ENCODE results near the gene IRGC. TPM values are rescaled to one million over a fixed set of nuclear protein-coding genes. Genes with fewer than 3 reads are reported as not detected.

The IRGC gene
- total and polyA plus RNA-seq, 9 of the 15 experiments (the other 6 are each of a cell fraction or from before 2014, with no cell fraction given): not detected

DNA sequence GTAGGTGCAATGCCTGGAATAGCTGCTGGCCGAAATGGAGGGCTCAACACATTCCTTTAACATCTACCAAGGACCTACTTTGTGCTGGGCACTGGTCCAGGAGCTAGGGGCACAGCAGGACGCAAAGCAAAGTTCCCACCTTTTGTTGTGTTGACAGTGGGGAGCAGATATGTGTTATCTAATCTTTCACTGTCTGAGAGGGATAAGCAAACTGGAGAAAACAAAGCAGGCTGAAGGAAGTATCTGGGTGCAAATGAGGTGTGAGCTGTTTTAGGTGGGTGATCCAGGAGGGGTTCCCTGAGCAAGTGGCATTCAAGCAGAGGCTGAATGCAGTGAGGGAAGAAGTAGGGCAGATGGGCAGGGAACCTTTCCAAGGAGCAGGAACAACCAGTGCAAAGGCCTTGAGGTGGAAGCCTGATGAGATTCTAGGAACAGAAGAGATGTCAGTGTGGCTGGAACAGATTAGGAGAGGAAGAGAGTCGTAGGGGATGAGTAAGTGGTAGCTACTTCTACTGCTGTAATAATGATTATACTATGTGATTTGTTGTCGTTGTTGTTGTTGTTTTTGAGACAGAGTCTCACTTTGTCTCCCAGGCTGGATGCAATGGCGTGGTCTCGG, 43.7 kb upstream of the IRGC start:
- POLR2A ChIA-PET: interaction anchor here (0.6 kb wide), 1 partner anchor 66 kb away, joined by 4 read pairs; no protein-coding TSS in a partner anchor
- FAIRE-seq (no peak), ATAC-seq (no peak), DNase-seq (ENCODE audit: extremely low read depth in 1 of 4, low spot score in 3 of 4) (no peak)
- Histone ChIP-seq H3K27me3 (ENCODE audit: control insufficient read depth in 2 of 2, insufficient read depth in 2 of 2, low read length in 2 of 2) (no peaks in the 10 kb centered on the region), H4K20me1 (replicated peaks; ENCODE audit: control insufficient read depth, insufficient read depth, low read length) (no peaks in the 10 kb centered on the region), H3K9me3 (replicated peaks; ENCODE audit: control insufficient read depth, insufficient read depth, low read depth, low read length) (no peaks in the 10 kb centered on the region; the same call in 1 of the 2 replicates), H3K27ac (ENCODE audit: extremely low read depth, low read depth, low read length) (no peak overlapping the region), H3K4me2 (ENCODE audit: insufficient read depth, low read length) (no peak overlapping the region), H3K36me3 (ENCODE audit: control insufficient read depth, insufficient read depth, low read length) (peaks cover under 1% of the 10 kb centered on the region; the same call in 2 of the 3 replicates), H3K4me1 (replicated peaks in 1 of 2; ENCODE audit: control insufficient read depth in 2 of 2, insufficient read depth in 2 of 2, low read length in 2 of 2) (peaks cover 35 to 54% of the 10 kb centered on the region in 2 experiments), H3K9ac (ENCODE audit: insufficient read depth in 1 of 2, low read depth in 2 of 2, low read length in 2 of 2) (peak overlapping the region in 1 of 2 experiments; percentile 51; a peak in 1 of 4 replicates), H3K79me2 (ENCODE audit: control insufficient read depth, insufficient read depth, low read length) (no peaks in the 10 kb centered on the region; the same call in 2 of the 3 replicates), H2AFZ (ENCODE audit: low read depth, low read length) (no peak overlapping the region), H3K9me1 (ENCODE audit: control insufficient read depth, insufficient read depth, low read length) (no peaks in the 10 kb centered on the region), H3K4me3 (no peak overlapping the region)
- CTCF ChIA-PET (ENCODE audit: low intra/inter-chr PET ratio): no interaction called here
- no TSS peak for BruUV-seq (replicated peaks)
- intact Hi-C loops (cut with micrococcal nuclease) (no loop called here), in situ Hi-C loops (cut with MboI) (no loop called here)
- 11% methylated on average over 6 of the region's 6 CpGs for WGBS (ENCODE audit: insufficient coverage, low coverage, missing lambda C conversion rate)
- TF ChIP-seq ZNF24 (IDR thresholded peaks at IDR 0.05) (no peak), MTA1 (IDR thresholded peaks at IDR 0.05; ENCODE audit: borderline replicate concordance) (peak; percentile 29; the same call in 1 of the 2 replicates), ZNF124 (CRISPR knock-in tag; IDR thresholded peaks at IDR 0.05) (no peak), CBX5 (IDR thresholded peaks at IDR 0.05; ENCODE audit: borderline replicate concordance, low read depth) (no peak), PRMT5 (CRISPR knock-in tag; IDR thresholded peaks at IDR 0.05) (no peak), CTCF (IDR thresholded peaks at IDR 0.05 in 2 of 3, conservative IDR thresholded peaks at IDR 0.05 in 1 of 3; ENCODE audit: insufficient read depth in 2 of 3, low read depth in 1 of 3, low read length in 3 of 3) (no peak), NR4A1 (CRISPR knock-in tag; IDR thresholded peaks at IDR 0.05) (no peak), NR4A1 (tag; IDR thresholded peaks at IDR 0.05) (no peak), KHSRP (IDR thresholded peaks at IDR 0.05) (no peak), MTA3 (IDR thresholded peaks at IDR 0.05; ENCODE audit: borderline replicate concordance) (peak; percentile 49; the same call in 1 of the 2 replicates), PHB2 (IDR thresholded peaks at IDR 0.05; ENCODE audit: low read depth) (no peak), FOSL1 (tag; conservative IDR thresholded peaks at IDR 0.05) (peak; percentile 29; the same call in 1 of the 2 replicates), ZNF316 (IDR thresholded peaks at IDR 0.05) (no peak), DEAF1 (CRISPR knock-in tag; IDR thresholded peaks at IDR 0.05) (no peak), SRSF7 (optimal IDR thresholded peaks at IDR 0.05; ENCODE audit: low read depth, low read length) (no peak), DPF2 (IDR thresholded peaks at IDR 0.05) (peak; percentile 43), HSF4 (CRISPR knock-in tag; IDR thresholded peaks at IDR 0.05; ENCODE audit: borderline replicate concordance) (no peak), GATAD2B (IDR thresholded peaks at IDR 0.05; ENCODE audit: borderline replicate concordance) (no peak), ZNF282 (CRISPR knock-in tag; IDR thresholded peaks at IDR 0.05) (no peak), ZNF668 (CRISPR knock-in tag; IDR thresholded peaks at IDR 0.05) (no peak)
- TF ChIP-seq, protein P1, sequence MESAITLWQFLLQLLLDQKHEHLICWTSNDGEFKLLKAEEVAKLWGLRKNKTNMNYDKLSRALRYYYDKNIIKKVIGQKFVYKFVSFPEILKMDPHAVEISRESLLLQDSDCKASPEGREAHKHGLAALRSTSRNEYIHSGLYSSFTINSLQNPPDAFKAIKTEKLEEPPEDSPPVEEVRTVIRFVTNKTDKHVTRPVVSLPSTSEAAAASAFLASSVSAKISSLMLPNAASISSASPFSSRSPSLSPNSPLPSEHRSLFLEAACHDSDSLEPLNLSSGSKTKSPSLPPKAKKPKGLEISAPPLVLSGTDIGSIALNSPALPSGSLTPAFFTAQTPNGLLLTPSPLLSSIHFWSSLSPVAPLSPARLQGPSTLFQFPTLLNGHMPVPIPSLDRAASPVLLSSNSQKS (CRISPR knock-in tag; IDR thresholded peaks at IDR 0.05): no peak

Data from K562 (cell line).